Keratinocyte (primary cell): ENCODE measurements around the gene RAPGEF4.

Source experiments
- EZH2 ChIP-seq: IDR thresholded peaks from one replicate; pipeline ENCODE4 v1.6.1; 2012; ENCODE audit warnings: inconsistent platforms, mild to moderate bottlenecking, low read length, moderate library complexity
- TF ChIP-seq, protein P1 (sequence below), 3 experiments: IDR thresholded peaks in 1 of 3; conservative IDR thresholded peaks in 1 of 3; optimal IDR thresholded peaks in 1 of 3; 2 replicates in 2 of 3; 3 replicates in 1 of 3; pipeline versions ENCODE3 to v1.5.1; 2011; ENCODE audit warnings: low read length in 3 of 3, mild to moderate bottlenecking in 3 of 3, moderate library complexity in 2 of 3, control low read depth in 1 of 3, inconsistent platforms in 1 of 3; ENCODE audit not compliant: insufficient read depth in 2 of 3; ENCODE audit errors: extremely low read depth in 1 of 3

DNA sequence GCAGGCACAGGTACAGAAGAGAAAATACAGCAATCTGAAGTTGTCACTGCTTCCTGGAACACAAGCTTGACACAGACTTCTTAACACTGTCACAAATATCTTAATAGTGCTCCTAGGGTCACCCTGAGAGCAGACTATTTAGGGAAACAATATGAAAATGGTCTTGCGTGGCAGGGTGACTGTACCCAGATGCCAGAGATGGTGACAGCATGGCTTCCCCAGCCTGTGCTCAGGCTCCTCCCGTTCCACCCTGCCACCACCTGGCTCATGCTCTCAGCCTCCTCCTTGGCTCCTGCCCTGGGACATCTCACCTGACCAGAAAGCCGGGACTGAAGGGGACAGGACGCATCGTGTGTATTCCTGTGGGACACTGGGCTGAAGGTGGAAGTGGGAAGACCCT, 111.5 kb downstream of the RAPGEF4 start:
- TF ChIP-seq, protein P1, sequence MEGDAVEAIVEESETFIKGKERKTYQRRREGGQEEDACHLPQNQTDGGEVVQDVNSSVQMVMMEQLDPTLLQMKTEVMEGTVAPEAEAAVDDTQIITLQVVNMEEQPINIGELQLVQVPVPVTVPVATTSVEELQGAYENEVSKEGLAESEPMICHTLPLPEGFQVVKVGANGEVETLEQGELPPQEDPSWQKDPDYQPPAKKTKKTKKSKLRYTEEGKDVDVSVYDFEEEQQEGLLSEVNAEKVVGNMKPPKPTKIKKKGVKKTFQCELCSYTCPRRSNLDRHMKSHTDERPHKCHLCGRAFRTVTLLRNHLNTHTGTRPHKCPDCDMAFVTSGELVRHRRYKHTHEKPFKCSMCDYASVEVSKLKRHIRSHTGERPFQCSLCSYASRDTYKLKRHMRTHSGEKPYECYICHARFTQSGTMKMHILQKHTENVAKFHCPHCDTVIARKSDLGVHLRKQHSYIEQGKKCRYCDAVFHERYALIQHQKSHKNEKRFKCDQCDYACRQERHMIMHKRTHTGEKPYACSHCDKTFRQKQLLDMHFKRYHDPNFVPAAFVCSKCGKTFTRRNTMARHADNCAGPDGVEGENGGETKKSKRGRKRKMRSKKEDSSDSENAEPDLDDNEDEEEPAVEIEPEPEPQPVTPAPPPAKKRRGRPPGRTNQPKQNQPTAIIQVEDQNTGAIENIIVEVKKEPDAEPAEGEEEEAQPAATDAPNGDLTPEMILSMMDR (optimal IDR thresholded peaks at IDR 0.05 in 1 of 3, IDR thresholded peaks at IDR 0.05 in 1 of 3, conservative IDR thresholded peaks at IDR 0.05 in 1 of 3; ENCODE audit: extremely low read depth in 1 of 3, insufficient read depth in 2 of 3, low read length in 3 of 3), result no peak
- TF ChIP-seq EZH2, result no peak
